GM10266 (cell line): Measurements from ENCODE around the gene NMB.
A peak's percentile ranks its signal among the peaks of the same experiment; 100 is the strongest.
"Not testable (repeated sequence)": the region's sequence is repeated elsewhere in the genome, so short reads cannot be mapped to it uniquely, and the experiment has no call there.

ENCODE experiments used
- DNase-seq: peaks from one replicate; pipeline ENCODE4 v3.0.0; 2012; ENCODE audit errors: extremely low spot score
- CTCF ChIP-seq: IDR thresholded peaks from 2 replicates; pipeline ENCODE4 v1.5.1; 2012; ENCODE audit warnings: mild to moderate bottlenecking, low read depth; ENCODE audit not compliant: control insufficient read depth, insufficient read depth; ENCODE audit errors: missing control alignments

The NMB gene

GRCh38 chr15:84645997-84646396 lies 12.0 kb downstream of the NMB start:
- TF ChIP-seq CTCF: no peak
- no peak for DNase-seq

GRCh38 chr15:84645496-84645895 lies 12.5 kb downstream of the NMB start:
- TF ChIP-seq CTCF: no peak
- DNase-seq: no peak

- no peak for TF ChIP-seq CTCF
- DNase-seq: no peak
Observed at GRCh38 chr15:84643838-84644237, 14.2 kb downstream of the NMB start.

GRCh38 chr15:84642640-84643039 lies 15.4 kb downstream of the NMB start:
- not testable (repeated sequence) for DNase-seq

- DNase-seq: not testable (repeated sequence)
Observed at GRCh38 chr15:84641871-84642270, 16.1 kb downstream of the NMB start.

- TF ChIP-seq CTCF: no peak
- DNase-seq: no peak
Observed at GRCh38 chr15:84638103-84638502, 19.9 kb downstream of the NMB start.

GRCh38 chr15:84634228-84634837 lies 23.7 kb downstream of the NMB start:
- no peak for TF ChIP-seq CTCF
- no peak for DNase-seq

- DNase-seq: peak; percentile 59
- peak; percentile 4 for TF ChIP-seq CTCF
Observed at GRCh38 chr15:84633311-84634227, 24.4 kb downstream of the NMB start.
